SKM-1 treated with dmso at 0.1 percent for 144 hours (cell line): ENCODE data around the gene S1PR1.

Experiments
- DNase-seq: peaks from one replicate; lab custom pipeline; 2025; ENCODE audit not compliant: unreplicated experiment; lab: John Stamatoyannopoulos, UW

Gene S1PR1

DNA sequence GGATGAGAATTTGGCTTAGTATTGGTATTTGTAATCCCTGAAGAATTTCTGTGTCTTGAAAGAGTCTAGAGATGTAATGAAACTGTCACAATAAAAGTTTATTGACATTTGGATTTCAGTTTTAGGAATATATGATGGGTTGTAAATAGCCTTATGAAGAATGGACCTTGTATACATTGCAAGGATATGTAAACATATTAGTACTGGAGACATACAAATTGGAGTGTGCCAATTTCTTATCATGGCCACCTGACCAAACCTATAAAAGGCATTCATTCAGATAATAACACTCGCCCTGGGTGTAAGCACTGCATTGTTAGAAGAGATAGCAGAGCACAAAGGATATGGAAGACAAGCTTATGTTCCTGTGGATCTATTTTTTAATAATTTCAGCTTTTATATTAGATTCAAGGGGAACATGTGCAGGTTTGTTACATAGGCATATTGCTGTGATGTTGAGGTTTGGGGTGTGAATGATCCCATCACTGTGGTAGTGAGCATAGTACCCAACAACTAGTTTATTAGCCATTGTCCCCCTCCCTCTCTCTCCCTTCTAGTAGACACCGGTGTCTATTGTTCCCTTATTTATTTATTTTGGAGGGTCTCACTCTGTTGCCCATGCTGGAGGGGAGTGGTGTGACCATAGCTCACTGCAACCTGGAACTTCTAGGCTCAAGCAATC lies 8.6 kb downstream of the S1PR1 start:
- no peak for DNase-seq

DNA sequence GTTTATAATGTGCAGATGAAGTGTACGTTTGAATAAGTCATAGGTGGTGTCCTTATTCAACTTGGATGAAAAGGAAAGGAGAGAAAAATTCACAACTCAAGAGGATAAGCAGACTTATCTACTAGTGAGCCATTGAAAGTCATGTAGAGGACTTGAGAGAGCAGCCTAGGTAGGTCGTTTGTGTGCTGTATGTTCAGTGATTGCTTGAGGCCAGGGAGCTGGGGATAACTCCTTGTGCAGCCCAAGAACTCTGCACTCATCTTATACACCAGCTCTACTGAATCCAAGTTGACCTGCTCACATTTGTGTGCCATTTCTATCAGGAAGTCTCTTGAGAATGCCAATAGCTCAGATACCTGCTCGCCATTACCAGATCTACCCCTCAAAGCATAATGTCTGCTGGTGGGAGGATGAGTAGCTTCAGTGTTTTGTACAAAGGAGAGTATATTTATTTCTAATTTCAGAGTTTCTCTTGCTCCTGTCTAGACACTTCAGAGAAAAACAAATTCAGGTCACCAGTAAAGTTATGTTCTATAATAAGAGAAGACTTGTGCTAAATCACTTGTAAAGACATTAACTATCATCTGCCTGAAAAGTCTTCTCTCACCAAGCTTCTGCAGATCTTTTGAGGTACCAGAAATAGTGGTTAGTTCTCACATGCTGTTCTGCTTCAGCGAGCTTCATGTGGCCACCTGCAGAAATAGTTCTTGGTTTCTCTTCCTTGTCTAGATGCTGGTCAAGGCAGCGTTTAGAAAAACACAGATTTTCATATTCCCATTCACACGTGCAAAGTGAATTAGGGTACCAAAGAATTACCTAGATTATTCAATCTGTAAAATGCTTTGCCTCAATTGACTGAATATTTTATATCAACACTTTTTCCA lies 10.8 kb downstream of the S1PR1 start:
- no peak for DNase-seq

DNA sequence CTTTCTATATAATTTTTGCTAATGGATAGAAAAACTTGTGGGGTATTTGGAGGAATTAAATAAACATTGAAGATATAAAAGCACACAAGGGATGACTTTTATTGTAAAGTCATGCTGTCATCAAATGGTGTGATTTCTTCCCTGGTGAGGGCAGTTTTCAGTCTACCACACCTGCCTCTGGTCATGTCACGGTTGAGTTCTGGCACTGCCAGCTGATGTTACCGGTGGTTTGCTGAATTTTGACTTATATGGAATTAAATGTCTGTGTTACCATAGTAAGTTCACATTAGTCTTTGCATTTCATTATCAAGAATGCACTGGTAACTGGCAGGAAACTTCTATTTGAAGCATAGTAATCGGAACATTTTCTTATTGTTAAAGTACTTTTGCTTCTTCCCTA lies 13.4 kb downstream of the S1PR1 start:
- DNase-seq = no peak

DNA sequence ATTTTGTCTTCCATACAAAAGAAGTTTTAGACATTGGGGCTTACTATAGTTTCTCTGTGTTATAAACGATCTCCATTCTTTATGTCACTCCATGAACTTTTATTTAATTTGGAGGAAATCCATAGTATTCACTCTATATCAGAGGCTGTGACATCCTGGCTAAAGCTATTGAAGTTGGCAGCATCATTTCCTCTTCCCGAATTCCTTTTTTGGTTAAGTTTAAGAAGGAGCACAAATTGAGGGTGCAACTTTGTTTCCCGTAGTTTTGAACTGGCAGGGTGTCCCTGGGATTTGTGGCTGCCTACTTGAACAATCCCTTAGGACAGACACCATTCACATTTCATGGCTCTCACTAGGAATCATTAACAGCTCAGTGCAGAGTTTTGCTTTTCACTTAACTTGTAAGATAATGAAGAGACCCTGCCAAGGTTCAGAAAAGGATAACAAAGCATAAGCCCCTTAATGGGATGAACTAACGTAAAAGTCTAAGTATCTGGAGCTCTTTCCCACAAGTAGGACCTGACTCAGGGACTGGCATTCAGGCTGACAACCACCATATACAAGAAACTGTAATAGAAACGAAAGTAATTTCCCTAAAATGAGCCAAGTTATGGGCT lies 13.9 kb downstream of the S1PR1 start:
- no peak for DNase-seq

DNA sequence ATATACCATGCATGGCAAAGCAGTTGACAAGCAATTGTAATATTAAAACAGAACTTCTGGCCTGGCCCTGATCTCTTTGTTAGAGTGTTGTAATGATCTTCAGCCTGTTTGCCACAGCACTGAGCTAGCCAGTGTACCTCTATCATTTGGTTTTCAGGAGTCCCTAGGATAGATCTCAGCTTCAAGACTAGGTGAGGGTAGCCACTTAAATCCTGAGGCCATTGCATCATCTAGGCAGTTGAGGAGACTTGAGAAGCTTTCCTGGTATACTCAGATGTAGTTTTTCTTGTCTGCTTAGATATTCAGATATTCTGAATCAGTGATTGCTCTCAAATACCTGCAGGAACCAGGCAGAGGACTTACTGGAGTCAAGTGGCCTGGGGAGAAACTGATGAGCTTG lies 14.7 kb downstream of the S1PR1 start:
- no peak for DNase-seq

DNA sequence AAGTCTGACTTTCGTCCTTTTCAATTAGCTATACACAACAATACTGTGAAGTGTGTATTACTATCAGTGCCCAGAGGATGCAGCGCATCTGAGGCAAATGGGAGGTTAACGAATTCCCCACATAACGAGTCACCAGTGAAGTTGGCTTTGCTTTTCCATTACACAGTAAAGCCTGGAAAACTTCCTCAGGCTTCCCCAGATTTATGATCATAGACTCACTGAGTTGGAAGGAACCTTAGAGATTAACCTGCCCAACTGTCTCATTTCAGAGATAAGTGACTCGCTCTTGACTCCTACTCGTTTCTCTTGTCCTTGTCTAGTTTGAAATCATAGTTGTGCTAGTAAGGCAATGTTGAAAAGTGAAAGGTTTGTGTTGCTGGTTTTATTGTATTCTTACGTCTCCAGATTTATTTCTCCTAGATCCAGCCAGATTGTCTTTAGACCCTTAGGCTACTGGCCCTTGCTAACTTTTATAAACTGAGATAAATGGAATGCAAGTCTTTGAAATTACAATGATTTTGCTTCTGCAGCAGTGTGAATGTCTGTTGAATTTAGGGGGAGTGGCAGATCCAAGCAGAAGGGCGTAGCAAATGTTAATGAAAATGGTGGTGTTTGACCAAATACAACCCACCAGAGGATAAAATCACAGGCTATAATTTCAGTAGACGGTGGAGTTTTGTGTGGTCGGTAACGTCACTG lies 17.3 kb downstream of the S1PR1 start:
- DNase-seq = peak; percentile 25

DNA sequence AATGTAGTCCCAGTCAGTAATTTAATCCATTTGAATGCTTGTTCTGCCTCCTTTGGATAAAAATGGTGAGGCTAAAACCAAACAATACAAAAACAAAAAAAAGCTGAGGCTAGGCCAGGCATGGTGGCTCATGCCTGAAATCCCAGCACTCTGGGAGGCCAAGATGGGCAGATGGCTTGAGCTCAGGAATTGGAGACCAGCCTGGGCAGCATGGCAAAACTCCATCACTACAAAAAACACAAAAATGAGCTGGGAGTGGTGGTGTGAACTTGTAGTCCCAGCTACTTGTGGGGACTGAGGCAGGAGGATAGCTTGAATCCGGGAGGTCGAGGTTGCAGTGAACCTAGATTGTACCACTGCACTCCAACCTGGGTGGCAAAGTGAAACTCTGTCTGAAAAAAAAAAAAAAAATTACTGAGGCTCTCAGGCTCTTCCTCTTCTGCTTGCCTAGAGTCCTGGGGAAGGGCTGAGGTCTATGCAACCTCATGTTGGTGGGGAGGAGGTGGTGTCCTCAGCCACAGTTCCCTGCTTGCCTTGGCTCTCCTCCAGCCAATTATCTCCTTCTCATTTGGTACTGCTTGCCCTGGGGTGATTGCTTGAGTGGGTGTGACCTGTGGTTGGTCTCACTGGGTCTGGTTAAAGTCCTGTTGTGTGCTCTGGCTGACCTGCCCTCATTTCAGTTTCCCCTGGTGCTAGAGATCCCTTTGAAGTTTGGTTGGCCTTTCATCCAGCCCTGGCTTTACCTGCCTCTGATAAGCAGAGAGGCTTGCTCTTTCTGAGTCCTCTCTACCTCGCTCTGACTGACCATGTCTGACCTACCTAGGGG lies 20.9 kb downstream of the S1PR1 start:
- peak; percentile 90 for DNase-seq

DNA sequence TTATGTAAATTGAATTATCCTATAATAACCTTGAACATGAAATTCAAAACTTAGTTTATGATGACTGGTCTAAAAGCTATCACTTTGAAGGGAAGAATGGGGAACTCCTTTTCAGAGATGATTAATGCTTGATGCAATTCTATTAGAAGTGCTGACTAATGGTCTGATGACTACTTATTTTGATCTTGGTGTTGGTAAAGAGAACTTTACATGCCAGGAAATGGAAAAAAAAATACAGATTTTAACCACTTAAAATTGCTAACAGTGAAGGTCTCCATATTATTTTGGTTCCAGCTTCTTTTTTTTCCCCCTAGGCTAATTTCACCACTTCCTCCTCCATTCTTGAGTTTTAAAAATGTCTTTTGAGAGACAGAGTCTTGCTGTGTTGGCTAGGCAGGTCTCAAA lies 22.9 kb downstream of the S1PR1 start:
- DNase-seq = peak; percentile 42

DNA sequence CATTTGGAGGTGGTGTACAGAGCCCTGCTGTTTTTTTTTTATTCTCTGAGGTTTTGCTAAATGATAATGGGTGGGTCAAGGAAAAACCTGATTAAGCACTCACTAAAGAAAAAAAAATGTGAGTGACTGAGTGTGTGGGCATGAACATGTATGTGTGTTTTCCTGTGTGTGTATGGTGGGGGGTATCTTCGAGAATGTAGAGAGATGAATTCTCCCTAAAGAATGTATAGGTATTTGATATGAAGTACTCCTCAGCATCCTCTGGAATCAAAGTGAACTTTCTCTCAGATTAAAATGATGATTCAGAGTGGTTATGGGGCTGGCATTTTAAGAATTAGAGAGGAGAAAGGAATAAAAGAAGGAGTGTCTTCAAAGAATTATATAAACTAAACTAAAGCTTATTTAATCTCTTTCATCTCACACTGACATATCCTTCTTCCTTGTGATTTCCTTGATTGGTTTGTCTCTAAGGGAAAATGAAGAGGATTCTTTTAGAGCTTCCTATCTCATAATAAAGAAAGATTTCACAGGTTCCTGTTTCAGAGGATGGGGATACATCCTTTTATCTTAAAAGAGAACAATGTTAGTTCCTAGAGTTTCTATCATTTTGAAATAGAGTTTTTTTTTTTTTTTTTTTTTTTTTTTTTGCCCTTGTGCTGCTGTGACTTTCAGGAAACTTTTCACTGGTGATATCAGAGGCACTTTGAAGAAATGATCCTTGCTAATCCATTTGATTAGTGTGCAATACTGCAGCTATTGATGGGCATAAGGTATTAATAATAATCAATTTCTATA lies 23.9 kb downstream of the S1PR1 start:
- DNase-seq = no peak

DNA sequence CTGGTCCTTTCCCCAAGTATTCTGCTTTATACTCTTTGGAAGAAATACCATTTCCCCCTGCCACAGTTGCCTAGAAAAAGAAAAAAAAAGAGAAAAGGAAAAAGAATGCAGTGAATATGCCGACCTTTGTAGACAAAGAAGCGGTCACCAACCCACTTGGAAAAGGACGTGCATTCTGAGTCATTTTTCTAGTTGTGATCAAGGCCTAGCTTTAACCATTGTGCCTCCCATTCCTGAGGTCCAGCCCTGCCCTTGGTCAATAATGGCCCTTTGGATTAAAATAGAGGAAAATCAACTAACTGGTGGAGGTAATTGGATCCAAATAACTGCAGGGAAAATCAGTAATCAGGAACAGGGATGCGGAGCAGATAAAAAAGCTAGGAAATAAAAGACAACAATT lies 24.8 kb downstream of the S1PR1 start:
- DNase-seq = no peak

DNA sequence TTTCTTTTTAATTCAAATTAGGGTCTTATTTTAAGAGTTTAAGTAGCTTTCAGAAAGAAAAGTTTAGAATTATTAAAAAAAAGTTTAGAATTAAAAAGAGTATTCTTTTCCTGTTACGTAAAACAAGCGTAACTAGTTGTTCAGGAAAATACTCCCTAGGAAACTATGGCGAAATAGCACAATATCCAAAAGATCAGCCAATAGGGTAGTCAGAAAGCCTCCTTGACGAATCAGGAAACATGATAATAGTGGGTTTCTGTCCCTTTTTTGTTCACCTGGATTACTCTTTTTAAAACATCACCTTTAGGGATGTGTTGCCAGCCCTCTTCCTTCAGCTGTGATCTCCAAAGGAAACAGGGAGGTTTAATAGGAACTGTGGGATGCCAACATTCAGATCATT lies 25.2 kb downstream of the S1PR1 start:
- no peak for DNase-seq

DNA sequence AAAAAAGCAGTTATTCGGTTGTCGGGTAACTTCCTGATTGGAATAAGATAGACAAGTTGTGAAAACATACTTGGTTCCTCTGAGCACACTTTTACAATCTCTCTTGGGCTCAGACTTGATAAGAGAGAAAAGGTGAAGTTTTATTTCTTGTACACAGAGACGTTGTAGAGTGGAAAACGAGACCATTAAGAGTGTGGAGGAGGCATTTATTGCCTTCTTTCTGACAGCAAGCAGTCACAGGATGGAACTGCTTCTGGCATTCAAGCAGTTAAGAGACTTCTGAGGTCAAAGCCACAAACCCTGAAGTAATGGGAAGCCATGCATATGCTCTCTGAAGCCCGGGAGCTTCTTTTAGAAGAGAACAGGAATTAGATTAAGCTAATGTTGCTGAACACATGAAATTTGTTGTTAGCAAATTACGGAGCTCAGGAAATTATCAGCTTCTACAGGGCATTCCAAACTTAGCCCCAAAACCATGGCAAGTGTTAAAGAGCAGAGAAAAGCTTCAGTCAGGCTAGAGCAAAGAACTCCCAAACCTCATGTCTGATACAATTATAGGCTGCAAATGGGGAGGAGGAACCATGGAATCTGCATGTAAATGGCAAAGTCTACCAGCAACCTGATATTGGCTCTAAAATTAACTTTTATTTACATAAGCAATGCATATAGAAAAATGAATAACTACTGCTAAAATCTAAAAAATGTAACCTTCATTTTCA lies 26.0 kb downstream of the S1PR1 start:
- peak; percentile 46 for DNase-seq

DNA sequence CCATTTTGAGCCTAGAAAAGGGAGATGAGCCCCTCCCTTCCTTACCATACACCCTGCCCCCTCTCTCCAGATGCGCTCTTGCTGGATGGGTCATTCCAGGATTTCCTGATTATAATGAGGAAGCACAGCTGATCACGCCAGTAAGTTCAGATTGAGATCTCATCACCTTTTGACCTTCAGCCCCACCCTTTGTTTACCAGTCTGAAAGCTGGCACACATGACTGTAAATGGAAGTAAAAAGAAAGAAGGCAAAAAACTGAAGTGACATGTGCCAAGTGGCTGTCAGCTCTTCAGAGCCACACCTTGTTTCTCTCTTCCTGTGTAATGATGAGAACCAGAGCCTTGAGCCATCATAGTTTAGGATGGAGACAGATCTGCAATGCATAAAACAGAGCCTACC lies 27.9 kb downstream of the S1PR1 start:
- DNase-seq = no peak

DNA sequence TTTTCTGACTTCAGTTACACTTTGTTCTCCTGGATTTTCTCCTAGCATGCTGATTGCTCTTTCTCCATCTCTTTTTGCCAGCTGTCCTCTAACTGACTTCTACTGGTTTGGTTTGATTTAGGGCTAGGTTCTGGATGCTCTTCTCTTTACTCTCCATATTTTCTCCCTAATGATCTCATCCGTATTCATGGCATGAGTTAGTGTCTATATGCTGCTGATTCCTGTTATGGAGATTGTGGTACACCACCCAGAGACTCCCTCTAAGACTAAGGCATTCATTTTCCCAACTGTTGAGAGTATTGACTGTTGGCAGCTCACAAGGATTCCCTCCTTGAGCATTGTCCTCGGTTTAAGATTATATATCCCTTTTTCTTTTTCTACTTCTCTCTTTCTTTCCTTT lies 28.9 kb downstream of the S1PR1 start:
- no peak for DNase-seq

DNA sequence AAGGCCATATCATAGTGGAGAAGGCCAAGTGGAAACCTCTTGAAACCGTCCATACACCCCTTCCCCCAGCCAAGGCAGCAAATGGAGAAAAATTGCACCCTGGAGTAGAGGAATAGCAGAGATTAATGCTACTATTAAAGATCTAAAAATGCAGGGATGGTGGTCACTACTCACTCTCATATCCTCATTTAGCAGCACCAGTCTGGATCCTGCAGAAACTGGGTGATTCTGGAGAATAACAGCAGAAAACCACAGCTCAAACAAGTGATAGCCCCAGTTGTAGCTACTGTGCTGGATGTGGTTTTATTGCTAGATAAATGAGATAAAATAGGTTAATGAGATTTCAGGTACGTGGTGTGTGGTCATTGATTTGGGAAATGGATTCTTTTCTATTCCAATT lies 30.3 kb downstream of the S1PR1 start:
- no peak for DNase-seq

DNA sequence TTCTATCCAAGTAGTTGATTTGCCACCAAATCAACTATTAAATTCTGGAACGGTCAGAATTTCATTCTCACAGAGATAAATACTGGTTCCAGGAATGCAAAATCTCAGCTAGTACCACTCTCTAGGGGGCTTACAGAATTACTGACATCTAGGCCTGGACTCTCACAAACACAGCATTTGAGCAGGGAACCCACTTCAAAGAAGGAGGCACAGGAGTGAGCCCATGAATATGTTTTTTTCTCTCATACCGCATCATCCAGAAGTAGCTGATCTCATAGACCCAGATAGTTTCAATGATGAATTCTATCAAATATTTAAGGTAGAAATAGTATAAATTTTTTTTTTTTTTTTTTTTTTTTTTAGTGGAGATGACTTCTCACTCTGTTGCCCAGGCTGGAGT lies 32.1 kb downstream of the S1PR1 start:
- DNase-seq = no peak

DNA sequence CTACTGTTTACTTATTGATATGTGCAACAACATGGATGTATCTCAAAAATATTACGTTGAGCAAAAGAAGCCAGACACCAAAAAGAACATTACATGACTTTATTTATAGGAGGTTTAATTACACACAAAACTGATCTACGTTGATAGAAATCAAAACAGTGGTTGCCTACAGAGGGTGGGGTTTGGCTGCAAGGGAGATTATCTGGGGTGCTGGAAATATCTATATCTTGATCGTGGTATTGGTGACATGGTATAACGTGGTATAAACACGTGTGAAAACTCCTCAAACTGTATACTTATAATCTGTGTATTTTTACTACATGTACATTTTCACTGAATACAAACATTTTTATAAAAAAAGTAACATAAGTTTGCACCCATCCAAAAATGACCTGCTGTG lies 38.9 kb downstream of the S1PR1 start:
- no peak for DNase-seq

DNA sequence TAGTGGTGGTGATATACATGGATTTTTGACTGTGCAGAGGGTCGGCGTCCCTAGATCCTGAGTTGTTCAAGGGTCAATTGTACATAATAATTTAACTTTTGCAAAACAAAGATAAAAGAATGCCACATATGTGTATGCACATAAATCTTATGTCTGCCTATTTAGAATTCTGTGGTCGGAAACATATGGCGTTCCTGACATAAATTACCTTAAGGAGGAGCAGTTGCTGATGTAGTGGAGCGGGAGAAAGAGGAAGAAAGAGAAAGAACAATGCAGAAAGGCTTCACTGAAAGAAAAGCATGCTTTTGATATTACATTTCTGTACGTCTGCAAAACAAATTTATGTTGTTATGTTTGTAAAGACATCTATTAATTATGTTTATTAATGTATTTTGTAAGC lies 40.0 kb downstream of the S1PR1 start:
- DNase-seq = no peak

DNA sequence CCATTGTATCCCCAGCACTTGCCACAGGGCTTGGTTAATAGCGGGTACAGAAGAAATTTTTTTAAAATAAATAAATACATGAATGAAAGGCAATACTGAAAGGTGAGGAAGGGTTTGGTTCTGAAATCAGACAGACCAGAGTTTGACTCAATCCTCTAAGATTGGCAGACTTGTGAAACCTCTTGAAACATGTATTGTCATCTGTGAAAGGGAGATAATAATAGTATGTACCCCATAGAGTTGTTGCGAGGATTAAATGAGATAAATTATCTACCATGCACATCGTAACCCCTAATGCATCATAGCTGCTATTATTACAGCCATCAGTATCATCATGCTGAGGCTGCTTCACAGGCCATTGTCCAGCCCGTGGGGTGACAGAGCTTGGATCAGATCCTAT lies 41.4 kb downstream of the S1PR1 start:
- DNase-seq = no peak
